Breast epithelium (tissue), 4 donors: Measurements from ENCODE around the gene SEC16A. TPM values are rescaled to one million over a fixed set of nuclear protein-coding genes. Genes with fewer than 3 reads are reported as not detected.

Experiments
- DNase-seq, 2 donors: peaks; one replicate each; pipeline ENCODE4 v3.0.0-alpha.2; 2019; ENCODE audit warnings: low spot score in 2 of 2
- H3K27ac ChIP-seq, 2 donors: fragments of 200-600 bp; sonication (generic) in 1 of 2; one replicate each; pipeline ENCODE4 v1.5.1; 2016 to 2019; ENCODE audit warnings: mild to moderate bottlenecking in 1 of 2
- H3K27me3 ChIP-seq, 2 donors: fragments of 200-600 bp; sonication (generic) in 1 of 2; one replicate each; pipeline versions ENCODE4 v1.5.1 to v1.6.0; 2017 to 2019; ENCODE audit warnings: control low read depth in 1 of 2, mild to moderate bottlenecking in 1 of 2
- H3K36me3 ChIP-seq: fragments of 200-600 bp; one replicate; pipeline ENCODE4 v1.5.1; 2019
- H3K4me1 ChIP-seq, 2 donors: fragments of 200-600 bp; sonication (generic); one replicate each; pipeline ENCODE4 v1.5.1; 2016 to 2019; ENCODE audit warnings: control low read depth in 1 of 2
- H3K4me3 ChIP-seq, 3 donors: fragments of 200-600 bp; sonication (generic); 1 replicate in 2 of 3; 2 replicates in 1 of 3; pipeline ENCODE4 v1.5.1; 2016 to 2019; ENCODE audit warnings: mild to moderate bottlenecking in 3 of 3, moderate library complexity in 2 of 3
- H3K9me3 ChIP-seq, 2 donors: fragments of 200-600 bp; sonication (generic) in 1 of 2; one replicate each; pipeline ENCODE4 v1.5.1; 2016 to 2019; ENCODE audit warnings: control low read depth in 1 of 2
- CTCF ChIP-seq, 3 donors: fragments of 450-650 bp; IDR thresholded peaks; one replicate each; pipeline ENCODE4 v1.5.1; 2016 to 2017; ENCODE audit warnings: antibody characterized with exemption in 3 of 3, mild to moderate bottlenecking in 3 of 3, moderate library complexity in 3 of 3
- POLR2A ChIP-seq: fragments of 450-650 bp; IDR thresholded peaks from one replicate; pipeline ENCODE4 v1.6.1; 2016; ENCODE audit warnings: antibody characterized with exemption, mild to moderate bottlenecking, moderate library complexity
- POLR2AphosphoS5 ChIP-seq, 3 donors: sonication (generic); formaldehyde crosslinking; IDR thresholded peaks; one replicate each; pipeline ENCODE4 v1.6.1; 2017; ENCODE audit warnings: antibody characterized with exemption in 3 of 3
- intact Hi-C: fragments of 100-400 bp; cut with DNase I; formaldehyde crosslinking; loops from one replicate; pipeline ENCODE4 v1.15.1; 2023; ENCODE audit warnings: low total_unique reads
- total RNA-seq, 3 donors: library from RNA; depleted of rRNA; stranded (reverse); fragments of >200 nt; gene quantifications; one replicate each; pipeline ENCODE4 v1.1.0, GENCODE V29; 2016

SEC16A gene
- total RNA-seq, 3 donors from 2014 or later: 41.9 to 55.1 (median 42.9) TPM

DNA sequence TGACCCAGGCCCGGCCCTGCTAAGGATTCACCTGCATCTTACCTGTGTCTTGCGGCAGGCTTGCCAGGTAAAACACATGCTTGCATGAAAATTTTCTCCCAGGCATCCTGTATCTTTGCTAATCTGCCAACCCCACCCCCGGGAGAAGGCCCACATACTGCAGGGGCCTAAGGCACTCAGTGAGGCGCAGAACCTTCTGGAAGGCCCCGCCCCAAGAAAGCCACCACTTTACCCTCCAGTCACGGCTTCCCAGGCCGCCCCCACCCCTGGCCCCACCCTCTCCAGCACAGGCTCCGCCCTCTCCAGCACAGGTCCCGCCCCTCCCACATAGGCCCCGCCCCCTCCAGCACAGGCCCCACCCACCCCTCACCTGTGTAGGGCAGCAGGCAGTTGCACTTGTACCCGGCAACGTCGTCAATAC lies 29.8 kb upstream of the SEC16A start:
- Histone ChIP-seq H3K27me3 (no peaks in the 10 kb centered on the region), H3K9me3 (no peaks in the 10 kb centered on the region), H3K36me3 (no peaks in the 10 kb centered on the region), H3K27ac (peak overlapping the region; percentile 58 to 85), H3K4me3 (peak overlapping the region in 1 of 3 donors; percentile 3), H3K4me1 (no peaks in the 10 kb centered on the region)
- TF ChIP-seq CTCF (IDR thresholded peaks at IDR 0.05) (no peak), POLR2A (no peak), POLR2AphosphoS5 (IDR thresholded peaks at IDR 0.05) (no peak)
- no peak for DNase-seq
- intact Hi-C loops: no loop called here

DNA sequence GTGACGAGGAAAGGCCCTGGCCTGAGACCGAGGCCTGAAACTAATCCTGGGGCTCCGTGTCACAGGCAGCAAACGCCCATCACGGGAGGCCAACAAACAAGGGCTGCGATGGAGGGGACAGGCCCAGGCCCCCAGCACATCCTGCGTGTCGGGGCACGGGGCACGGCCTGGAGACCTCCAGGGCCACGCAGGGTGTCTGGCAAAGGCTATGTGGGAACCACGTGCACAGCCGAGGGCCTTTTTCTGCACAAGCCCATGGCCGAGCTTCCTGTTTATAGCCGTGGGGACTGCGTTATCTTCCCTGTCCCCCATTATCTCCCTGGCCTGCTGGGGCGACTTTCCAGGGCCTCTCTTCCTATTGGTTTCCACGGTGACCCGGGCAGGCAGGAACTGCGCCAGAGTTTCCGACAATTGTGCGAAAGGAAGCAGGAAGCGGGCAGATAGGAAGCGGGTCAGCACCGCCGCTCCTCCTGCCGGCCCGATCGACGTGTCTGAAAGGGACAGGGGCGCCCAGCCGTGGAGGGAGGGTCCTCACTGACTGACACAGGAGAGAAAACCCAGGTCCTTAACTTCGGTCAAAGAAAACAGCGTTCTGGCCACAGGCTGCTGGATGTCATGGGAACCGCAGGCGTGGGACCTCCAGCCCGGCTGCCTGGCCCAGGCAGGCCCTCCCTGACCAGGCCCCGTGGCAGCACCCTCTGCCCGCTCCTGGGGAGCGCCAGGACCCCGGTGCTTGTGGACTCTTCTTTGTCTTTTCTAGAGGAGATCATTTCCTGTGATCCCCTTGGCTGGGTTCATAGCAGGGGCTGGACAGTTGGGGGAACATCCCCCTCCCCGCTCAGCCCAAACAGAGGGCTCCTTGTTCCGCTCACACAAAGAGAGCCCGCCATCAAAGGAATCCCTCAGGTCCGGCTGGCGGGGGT lies 29.1 kb upstream of the SEC16A start:
- DNase-seq: no peak
- H3K27ac ChIP-seq: peak overlapping the region; percentile 58 to 85
- peak overlapping the region in 1 of 3 donors; percentile 3 for H3K4me3 ChIP-seq
- H3K36me3 ChIP-seq: no peaks in the 10 kb centered on the region
- intact Hi-C loops: no loop called here
- no peaks in the 10 kb centered on the region for H3K27me3 ChIP-seq
- TF ChIP-seq POLR2AphosphoS5 (IDR thresholded peaks at IDR 0.05) (peak in 2 of 3 donors; percentile 27 to 67), CTCF (IDR thresholded peaks at IDR 0.05) (no peak)
- no peaks in the 10 kb centered on the region for H3K4me1 ChIP-seq
- H3K9me3 ChIP-seq: no peaks in the 10 kb centered on the region

GRCh38 chr9:136511144-136511669 lies 28.4 kb upstream of the SEC16A start:
- Histone ChIP-seq H3K36me3 (peaks cover 6% of the 10 kb centered on the region), H3K4me1 (no peaks in the 10 kb centered on the region), H3K27me3 (no peaks in the 10 kb centered on the region), H3K4me3 (no peak overlapping the region), H3K9me3 (no peaks in the 10 kb centered on the region), H3K27ac (peak overlapping the region; percentile 21 to 80)
- intact Hi-C loops: no loop called here
- no peak for TF ChIP-seq CTCF (IDR thresholded peaks at IDR 0.05)
- TF ChIP-seq POLR2AphosphoS5 (IDR thresholded peaks at IDR 0.05): no peak
- no peak for TF ChIP-seq POLR2A
- no peak for DNase-seq

- H3K4me3 ChIP-seq: no peak overlapping the region
- peak overlapping the region in 1 of 2 donors; percentile 80 for H3K27ac ChIP-seq
- no peaks in the 10 kb centered on the region for H3K4me1 ChIP-seq
- no peaks in the 10 kb centered on the region for H3K9me3 ChIP-seq
- DNase-seq: no peak
- no peaks in the 10 kb centered on the region for H3K27me3 ChIP-seq
- intact Hi-C loops: no loop called here
- TF ChIP-seq POLR2AphosphoS5 (IDR thresholded peaks at IDR 0.05) (no peak), CTCF (IDR thresholded peaks at IDR 0.05) (no peak), POLR2A (no peak)
- peaks cover 11% of the 10 kb centered on the region for H3K36me3 ChIP-seq
Measured at GRCh38 chr9:136510561-136510960, 27.7 kb upstream of the SEC16A start.

GRCh38 chr9:136509549-136509948 lies 26.7 kb upstream of the SEC16A start:
- intact Hi-C loops: no loop called here
- Histone ChIP-seq H3K36me3 (peaks cover 11% of the 10 kb centered on the region), H3K9me3 (no peaks in the 10 kb centered on the region), H3K27ac (peak overlapping the region in 1 of 2 donors; percentile 80), H3K4me1 (no peaks in the 10 kb centered on the region), H3K4me3 (no peak overlapping the region), H3K27me3 (no peaks in the 10 kb centered on the region)
- no peak for TF ChIP-seq POLR2A
- TF ChIP-seq POLR2AphosphoS5 (IDR thresholded peaks at IDR 0.05): no peak
- TF ChIP-seq CTCF (IDR thresholded peaks at IDR 0.05): no peak
- DNase-seq: no peak
